Neuronal stem cell (in vitro differentiated cells): Measurements from ENCODE around the gene COG4. TPM values are rescaled to one million over a fixed set of nuclear protein-coding genes. Genes with fewer than 3 reads are reported as not detected.

Source experiments
- small RNA-seq: library from polyadenylated mRNA; stranded (forward); fragments of <200 nt; extraction: miRNeasy Mini kit (QIAGEN cat#:217004); gene quantifications from one replicate; pipeline ENCODE3, GENCODE V24; 2013; ENCODE audit not compliant: insufficient read depth

COG4 gene

Small RNA genes lying within 50 kb of the gene (small RNA-seq; reads per million reads assigned to genes)
- gene RNU6-23P: 1.2 reads per million
- not detected for gene RPS27P26
- gene SNORD111: 143 reads per million, percentile 97 among the genes with 10 or more reads in this experiment
- 649 reads per million, percentile 99 among the genes with 10 or more reads in this experiment for gene SNORD111B
